Kidney (tissue), 14 donors: ENCODE results near the gene FER. TPM values are rescaled to one million over a fixed set of nuclear protein-coding genes. Genes with fewer than 3 reads are reported as not detected.

Experiments used
- DNase-seq, 5 donors: peaks; one replicate each; pipeline ENCODE4 v3.0.0-alpha.2; 2013 to 2020
- FAIRE-seq: peaks from 2 replicates; lab custom pipeline; 2012; peaks lifted over from hg19 to GRCh38; lab: Jason Lieb, UNC
- H3K27ac ChIP-seq, 2 donors: one replicate each; pipeline ENCODE4 v1.7.0; 2013; ENCODE audit warnings: low read depth in 2 of 2, low read length in 2 of 2, inconsistent platforms in 1 of 2
- H3K27me3 ChIP-seq: one replicate; pipeline ENCODE4 v1.7.1; 2013; ENCODE audit warnings: low read length, inconsistent platforms; ENCODE audit not compliant: control insufficient read depth, insufficient read depth
- H3K36me3 ChIP-seq, 3 donors: one replicate each; pipeline versions ENCODE4 v1.7.0 to v1.7.1; 2013; ENCODE audit warnings: low read length in 3 of 3, control low read depth in 1 of 3, inconsistent platforms in 1 of 3; ENCODE audit not compliant: insufficient read depth in 3 of 3, control insufficient read depth in 2 of 3
- H3K4me1 ChIP-seq, 3 donors: one replicate each; pipeline versions ENCODE4 v1.7.0 to v1.7.1; 2013; ENCODE audit warnings: low read length in 3 of 3, inconsistent platforms in 1 of 3, low read depth in 1 of 3; ENCODE audit not compliant: control insufficient read depth in 2 of 3, insufficient read depth in 2 of 3
- H3K4me3 ChIP-seq, 3 donors: one replicate each; pipeline versions ENCODE4 v1.7.0 to v1.8.1; 2013; ENCODE audit warnings: low read length in 3 of 3, control low read depth in 1 of 3, inconsistent platforms in 1 of 3
- H3K9ac ChIP-seq, 3 donors: one replicate each; pipeline versions ENCODE4 v1.7.0 to v1.7.1; 2013; ENCODE audit warnings: low read length in 3 of 3, control low read depth in 1 of 3, inconsistent platforms in 1 of 3
- H3K9me3 ChIP-seq, 3 donors: one replicate each; pipeline versions ENCODE4 v1.7.0 to v1.7.1; 2013; ENCODE audit warnings: low read length in 3 of 3, control low read depth in 1 of 3, inconsistent platforms in 1 of 3; ENCODE audit not compliant: control insufficient read depth in 2 of 3, insufficient read depth in 1 of 3
- CTCF ChIP-seq: IDR thresholded peaks from 3 replicates; pipeline ENCODE4 v1.5.1; 2012; ENCODE audit warnings: mild to moderate bottlenecking, moderate library complexity, borderline replicate concordance; ENCODE audit not compliant: insufficient read depth; ENCODE audit errors: extremely low read depth
- intact Hi-C: fragments of 100-400 bp; cut with DNase I; formaldehyde crosslinking; loops from one replicate; pipeline ENCODE4 v1.11.1; 2022
- polyA plus RNA-seq: library from polyadenylated mRNA; stranded (reverse); fragments of 350-450 nt; fragmentation: Illumina TruSeq; extraction: RNeasy Lipid Tissue Mini Kit (QIAGEN cat#74804); gene quantifications from one replicate; pipeline ENCODE4 v1.2.3, GENCODE V29; 2014; ENCODE audit warnings: low read depth, low replicate concordance; ENCODE audit not compliant: insufficient read depth
- total RNA-seq: library from RNA; stranded (reverse); fragmentation: NEBNext Ultra II Directional; extraction: Animal tissue kit (Norgen Biotek cat#: 25700); gene quantifications from one replicate; pipeline ENCODE4 v1.2.1, GENCODE V29; 2021
- donor health status: control.
- donor health status: control.
- donor health status: control.
- donor health status: control.
- donor health status: control.
- donor health status: DM: yes; HTN: yes; CAD: no.
- donor health status: Normal renal cell carcinoma (clear cell type).

The FER gene
- total and polyA plus RNA-seq, 2 donors from 2014 or later = 2.1 to 38.2 TPM

DNA sequence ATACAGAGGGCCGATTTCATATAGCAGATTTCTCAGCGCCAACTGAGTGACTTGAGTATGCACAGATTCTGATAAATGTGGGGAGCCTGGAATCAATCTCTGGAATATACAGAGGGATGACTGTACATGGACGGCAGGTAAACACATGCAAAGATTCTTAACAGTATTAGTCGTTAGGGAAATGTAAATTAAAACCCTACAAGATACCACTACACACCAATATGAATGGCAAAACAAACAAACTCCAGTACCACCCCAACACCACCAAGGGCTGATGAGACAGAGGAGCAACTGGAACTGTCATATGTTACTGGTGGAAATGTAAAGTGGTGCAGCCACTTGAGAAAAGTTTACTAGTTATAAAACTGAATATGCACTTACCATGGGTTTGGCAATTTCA is 8.3 kb upstream of the FER start:
- no peak for DNase-seq
- H3K27me3 ChIP-seq = no peaks in the 10 kb centered on the region
- no peak overlapping the region for H3K27ac ChIP-seq
- FAIRE-seq = no peak
- intact Hi-C loops = no loop called here
- no peak for TF ChIP-seq CTCF
- no peaks in the 10 kb centered on the region for H3K36me3 ChIP-seq
- H3K4me3 ChIP-seq = no peak overlapping the region
- H3K9me3 ChIP-seq = no peaks in the 10 kb centered on the region
- no peak overlapping the region for H3K9ac ChIP-seq
- no peaks in the 10 kb centered on the region for H3K4me1 ChIP-seq

- DNase-seq (no peak), FAIRE-seq (no peak)
- H3K9me3 ChIP-seq = no peaks in the 10 kb centered on the region
- H3K4me1 ChIP-seq = no peaks in the 10 kb centered on the region
- TF ChIP-seq CTCF = no peak
- no peak overlapping the region for H3K9ac ChIP-seq
- H3K36me3 ChIP-seq = no peaks in the 10 kb centered on the region
- no peak overlapping the region for H3K4me3 ChIP-seq
- H3K27ac ChIP-seq = no peak overlapping the region
- intact Hi-C loops = no loop called here
- no peaks in the 10 kb centered on the region for H3K27me3 ChIP-seq
Measured at GRCh38 chr5:108739906-108740305, 7.8 kb upstream of the FER start.

- intact Hi-C loops = no loop called here
- Histone ChIP-seq H3K4me3 (no peak overlapping the region), H3K27me3 (no peaks in the 10 kb centered on the region), H3K9ac (no peak overlapping the region), H3K9me3 (no peaks in the 10 kb centered on the region), H3K4me1 (peaks cover 0 to 2% (median 0%) of the 10 kb centered on the region in 3 donors), H3K36me3 (no peaks in the 10 kb centered on the region), H3K27ac (no peak overlapping the region)
- DNase-seq (peak in 1 of 5 donors; percentile 14), FAIRE-seq (no peak)
- no peak for TF ChIP-seq CTCF
Measured at GRCh38 chr5:108743319-108743718, 4.4 kb upstream of the FER start.

- Histone ChIP-seq H3K4me1 (peaks cover 0 to 2% (median 0%) of the 10 kb centered on the region in 3 donors), H3K9ac (no peak overlapping the region), H3K36me3 (no peaks in the 10 kb centered on the region), H3K27me3 (no peaks in the 10 kb centered on the region), H3K27ac (no peak overlapping the region), H3K9me3 (no peaks in the 10 kb centered on the region), H3K4me3 (no peak overlapping the region)
- intact Hi-C loops = no loop called here
- FAIRE-seq = no peak
- no peak for TF ChIP-seq CTCF
- no peak for DNase-seq
Measured at GRCh38 chr5:108743846-108744245, 3.9 kb upstream of the FER start.
